Measurements from ENCODE around the gene ZNF205.
A peak's percentile ranks its signal among the peaks of the same experiment; 100 is the strongest.
"Not testable (repeated sequence)": the region's sequence is repeated elsewhere in the genome, so short reads cannot be mapped to it uniquely, and the experiment has no call there.

Gene ZNF205

DNA sequence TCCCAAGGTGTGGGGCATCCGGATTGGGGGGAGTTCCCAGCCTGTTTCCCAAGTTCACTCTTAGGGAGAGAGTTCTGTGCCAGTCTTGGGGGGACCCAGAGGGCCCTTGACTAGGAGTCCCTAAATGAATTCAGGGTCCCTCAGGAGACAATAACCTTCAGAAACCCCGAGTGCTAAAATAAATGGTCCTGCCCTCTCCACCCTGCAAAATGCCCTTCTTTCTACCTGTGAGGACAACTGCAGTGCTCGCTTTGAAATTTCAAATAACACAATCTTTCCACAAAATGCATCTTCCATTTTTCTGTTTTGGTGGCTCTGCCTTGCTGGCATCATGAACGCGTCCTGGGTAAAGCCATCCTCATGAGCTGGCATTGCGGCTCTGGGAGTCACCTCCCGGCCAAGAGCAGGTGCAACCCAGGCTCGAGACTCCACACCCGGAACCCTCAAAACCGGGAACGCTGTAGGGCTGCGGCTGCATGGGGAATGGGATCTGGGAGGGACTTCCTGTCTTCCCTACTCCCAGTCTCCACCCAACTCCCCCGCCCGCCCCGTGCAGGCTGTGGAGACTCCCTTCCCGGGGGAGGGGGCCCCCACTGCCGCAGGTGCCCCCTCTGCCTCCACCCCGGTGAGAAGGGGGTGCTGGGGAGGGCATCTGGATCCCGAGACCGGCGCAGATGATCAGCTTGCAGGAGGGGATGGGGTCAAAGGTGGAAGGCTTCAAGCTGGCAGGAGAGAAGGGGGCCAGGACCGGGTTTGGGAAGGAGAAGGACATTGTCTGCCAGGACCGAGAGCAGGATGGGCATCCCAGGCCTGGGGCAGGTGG lies at the start of gene ZNF205:
ZNF205 (plus strand) TSS at position 529 of the 823 bp plus-strand sequence. CDS start 845 bp downstream, outside the sequence.
- DNase-seq (ENCODE audit: low spot score in 2 of 2) = peak; percentile 69 to 90
- Histone ChIP-seq H3K4me1 (peaks cover 9% of the 10 kb centered on the region), H3K9me3 (no peaks in the 10 kb centered on the region), H3K27me3 (ENCODE audit: low read depth) (no peaks in the 10 kb centered on the region), H3K36me3 (replicated peaks) (peaks cover 9% of the 10 kb centered on the region), H3K4me3 (peak within 1 kb of the TSS; percentile 72)
- in situ Hi-C loops (cut with MboI; ENCODE audit: low sequenced_read_pairs) = no loop called here

DNA sequence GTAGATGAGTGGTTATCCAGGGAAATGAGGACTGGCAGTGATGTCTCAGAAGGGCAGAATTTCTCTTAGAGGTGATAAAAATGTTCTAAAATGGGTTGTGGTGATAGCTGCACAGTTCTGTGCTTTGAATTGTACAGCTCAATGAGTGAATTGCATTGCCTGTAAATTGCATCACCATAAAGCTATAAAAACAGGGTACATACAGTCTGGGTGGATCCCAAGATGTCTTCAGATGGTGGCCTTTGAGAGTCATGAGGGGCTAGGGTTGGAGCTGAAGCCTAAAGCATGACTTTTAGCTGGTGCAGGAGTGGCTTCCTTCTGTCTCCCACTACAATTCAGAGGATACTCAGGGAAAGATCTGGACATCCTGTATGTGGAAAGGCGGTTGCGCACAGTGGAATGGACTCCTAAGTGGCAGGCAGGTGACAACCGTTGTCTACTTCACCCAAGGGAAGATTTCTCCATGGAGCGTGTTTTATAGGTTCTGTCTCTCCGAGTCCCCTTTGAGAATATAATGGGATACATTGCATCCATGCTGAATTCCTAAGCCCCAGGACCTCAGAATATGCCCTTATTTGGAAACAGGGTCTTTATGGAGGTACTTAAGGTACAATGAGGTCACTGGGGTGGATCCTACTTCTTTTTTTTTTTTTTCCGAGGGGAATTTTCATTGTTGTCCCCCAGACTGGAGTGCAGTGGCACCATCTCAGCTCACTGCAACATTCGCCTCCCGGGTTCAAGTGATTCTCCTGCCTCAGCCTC lies 48.6 kb upstream of the ZNF205 start:
- H3K36me3 ChIP-seq (replicated peaks) = no peaks in the 10 kb centered on the region
- peaks cover 10% of the 10 kb centered on the region for H3K4me1 ChIP-seq
- H3K4me3 ChIP-seq = no peak overlapping the region
- no peaks in the 10 kb centered on the region for H3K9me3 ChIP-seq
- no peaks in the 10 kb centered on the region for H3K27me3 ChIP-seq (ENCODE audit: low read depth)
- in situ Hi-C loops (cut with MboI; ENCODE audit: low sequenced_read_pairs) = no loop called here
- no peak for DNase-seq (ENCODE audit: low spot score in 2 of 2)

DNA sequence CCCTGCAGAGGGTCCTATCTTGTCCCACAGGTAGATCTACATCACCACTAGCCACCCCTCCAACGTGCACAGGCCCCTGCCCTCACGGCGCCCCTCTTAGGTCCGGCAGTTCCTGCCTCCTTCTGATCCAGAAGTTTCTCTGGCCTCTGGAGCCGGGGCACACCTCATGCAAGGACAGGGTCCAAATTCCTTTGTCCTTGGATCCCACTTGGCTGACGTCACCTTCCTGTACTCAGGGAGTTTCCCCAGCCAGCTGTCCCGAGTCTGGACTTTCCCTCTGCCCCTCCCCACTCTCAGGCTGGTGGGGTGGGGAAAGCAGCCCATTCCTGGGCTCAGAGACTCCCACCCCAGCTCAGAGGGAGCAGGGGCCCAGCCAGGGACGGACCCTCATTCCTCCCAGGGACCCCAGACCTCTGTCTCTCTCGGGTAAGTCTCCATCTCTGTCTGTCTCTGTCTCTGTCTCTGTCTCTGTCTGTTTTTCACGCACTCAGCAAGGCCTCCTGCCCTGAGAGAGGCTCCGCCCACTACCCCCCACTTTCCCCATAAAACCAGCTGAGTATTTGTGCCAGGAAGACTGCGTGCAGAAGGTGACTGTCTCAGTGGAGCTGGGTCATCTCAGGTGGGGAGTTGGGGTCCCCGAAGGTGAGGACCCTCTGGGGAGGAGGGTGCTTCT lies 47.2 kb upstream of the ZNF205 start, which contains the start of gene IL32:
IL32 (plus strand) TSS at position 572 of the 673 bp plus-strand sequence. CDS start 172 bp downstream, outside the sequence.
- in situ Hi-C loops (cut with MboI; ENCODE audit: low sequenced_read_pairs) = no loop called here
- no peak for DNase-seq (ENCODE audit: low spot score in 2 of 2)
- Histone ChIP-seq H3K27me3 (ENCODE audit: low read depth) (no peaks in the 10 kb centered on the region), H3K36me3 (replicated peaks) (no peaks in the 10 kb centered on the region), H3K4me3 (no peak within 1 kb of the TSS), H3K9me3 (no peaks in the 10 kb centered on the region), H3K4me1 (peaks cover 3% of the 10 kb centered on the region; the same call in 1 of the 2 replicates)

DNA sequence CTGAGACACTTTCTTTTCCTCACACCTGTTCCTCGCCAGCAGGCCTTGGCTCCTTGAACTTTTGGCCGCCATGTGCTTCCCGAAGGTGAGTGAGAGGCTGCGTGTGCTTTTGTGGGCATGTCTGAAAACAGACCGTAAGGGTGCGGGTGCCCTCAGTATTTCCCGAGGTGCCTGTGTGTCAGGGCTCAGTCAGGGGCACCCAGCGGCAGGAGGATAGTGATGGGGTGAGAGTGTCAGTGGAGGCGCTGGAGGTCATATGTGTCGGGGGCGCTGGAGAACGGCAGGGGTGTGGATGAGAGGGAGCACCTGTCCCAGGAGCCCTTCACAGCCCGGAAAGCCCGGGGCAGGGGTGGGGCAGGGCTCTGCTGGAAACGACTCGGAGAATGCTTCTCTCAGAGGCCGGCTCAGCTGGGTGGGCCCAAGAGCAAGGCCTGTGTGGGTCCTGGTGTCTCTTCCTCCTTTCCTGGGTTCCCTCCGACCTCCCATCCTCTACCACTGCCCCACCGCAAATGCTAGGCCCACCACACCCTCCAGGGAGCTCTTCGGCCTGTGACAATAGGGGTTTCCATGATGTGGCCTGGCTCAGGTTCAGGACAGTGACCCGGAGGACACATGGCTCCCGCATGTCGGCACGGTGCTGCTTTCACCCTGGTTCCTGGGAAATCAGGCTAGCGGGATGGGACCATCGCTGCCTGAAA lies 46.5 kb upstream of the ZNF205 start:
- Histone ChIP-seq H3K4me3 (no peak overlapping the region), H3K9me3 (no peaks in the 10 kb centered on the region), H3K27me3 (ENCODE audit: low read depth) (no peaks in the 10 kb centered on the region), H3K4me1 (no peaks in the 10 kb centered on the region; the same call in 1 of the 2 replicates), H3K36me3 (replicated peaks) (no peaks in the 10 kb centered on the region)
- in situ Hi-C loops (cut with MboI; ENCODE audit: low sequenced_read_pairs) = no loop called here
- no peak for DNase-seq (ENCODE audit: low spot score in 2 of 2)

DNA sequence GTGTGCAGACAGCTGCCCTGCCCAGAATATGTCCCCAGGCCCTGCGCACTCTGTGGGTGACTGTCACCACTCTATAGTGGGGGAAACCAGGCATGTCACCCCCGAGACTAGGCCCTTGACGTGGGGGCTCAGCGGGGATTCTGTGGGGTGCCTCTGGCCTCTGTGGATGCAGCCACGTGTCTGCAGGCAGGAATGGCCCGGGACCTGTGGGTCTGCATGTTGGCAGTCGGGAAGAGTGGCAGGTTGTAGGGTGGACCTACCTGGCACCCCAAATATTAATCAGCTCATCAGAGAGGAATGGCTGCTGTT lies 46.0 kb upstream of the ZNF205 start:
- Histone ChIP-seq H3K36me3 (replicated peaks) (no peaks in the 10 kb centered on the region), H3K4me3 (no peak overlapping the region), H3K9me3 (no peaks in the 10 kb centered on the region), H3K27me3 (ENCODE audit: low read depth) (no peaks in the 10 kb centered on the region), H3K4me1 (no peaks in the 10 kb centered on the region; the same call in 1 of the 2 replicates)
- in situ Hi-C loops (cut with MboI; ENCODE audit: low sequenced_read_pairs) = no loop called here
- no peak for DNase-seq (ENCODE audit: low spot score in 2 of 2)

DNA sequence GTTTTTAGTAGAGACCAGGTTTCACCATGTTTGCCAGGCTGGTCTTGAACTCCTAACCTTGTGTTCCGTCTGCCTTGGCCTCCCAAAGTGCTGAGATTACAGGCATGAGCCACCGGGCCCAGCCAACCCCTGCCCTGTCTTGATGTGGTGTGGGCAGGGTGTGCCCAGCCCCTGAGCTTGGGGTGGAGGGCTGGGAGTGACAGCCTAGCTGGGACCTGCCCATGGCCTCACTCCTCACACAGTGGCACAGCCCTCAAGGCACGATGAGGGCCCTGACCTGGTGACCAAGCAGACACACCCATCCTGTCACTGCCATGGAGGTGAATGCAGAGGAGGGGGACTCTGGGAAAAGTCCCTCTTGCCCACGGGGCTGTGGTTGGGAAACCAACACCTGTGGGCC lies 43.9 kb upstream of the ZNF205 start:
- H3K36me3 ChIP-seq (replicated peaks) = no peaks in the 10 kb centered on the region
- no peak for DNase-seq (ENCODE audit: low spot score in 2 of 2)

DNA sequence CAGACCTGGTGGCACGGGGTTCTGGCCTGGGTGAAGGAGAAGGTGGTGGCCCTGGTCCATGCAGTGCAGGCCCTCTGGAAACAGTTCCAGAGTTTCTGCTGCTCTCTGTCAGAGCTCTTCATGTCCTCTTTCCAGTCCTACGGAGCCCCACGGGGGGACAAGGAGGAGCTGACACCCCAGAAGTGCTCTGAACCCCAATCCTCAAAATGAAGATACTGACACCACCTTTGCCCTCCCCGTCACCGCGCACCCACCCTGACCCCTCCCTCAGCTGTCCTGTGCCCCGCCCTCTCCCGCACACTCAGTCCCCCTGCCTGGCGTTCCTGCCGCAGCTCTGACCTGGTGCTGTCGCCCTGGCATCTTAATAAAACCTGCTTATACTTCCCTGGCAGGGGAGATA lies 43.2 kb upstream of the ZNF205 start:
- H3K4me3 ChIP-seq; H3K27me3 ChIP-seq (ENCODE audit: low read depth); in situ Hi-C loops (cut with MboI; ENCODE audit: low sequenced_read_pairs); DNase-seq (ENCODE audit: low spot score in 2 of 2); H3K4me1 ChIP-seq; H3K9me3 ChIP-seq; H3K36me3 ChIP-seq (replicated peaks): not testable (repeated sequence)

More for the DNA sequence above, 43.9 kb upstream of the ZNF205 start:
- in situ Hi-C loops (cut with MboI; ENCODE audit: low sequenced_read_pairs) = no loop called here
- Histone ChIP-seq H3K4me1 (no peaks in the 10 kb centered on the region; the same call in 1 of the 2 replicates), H3K27me3 (ENCODE audit: low read depth) (no peaks in the 10 kb centered on the region), H3K9me3 (no peaks in the 10 kb centered on the region), H3K4me3 (no peak overlapping the region)

DNA sequence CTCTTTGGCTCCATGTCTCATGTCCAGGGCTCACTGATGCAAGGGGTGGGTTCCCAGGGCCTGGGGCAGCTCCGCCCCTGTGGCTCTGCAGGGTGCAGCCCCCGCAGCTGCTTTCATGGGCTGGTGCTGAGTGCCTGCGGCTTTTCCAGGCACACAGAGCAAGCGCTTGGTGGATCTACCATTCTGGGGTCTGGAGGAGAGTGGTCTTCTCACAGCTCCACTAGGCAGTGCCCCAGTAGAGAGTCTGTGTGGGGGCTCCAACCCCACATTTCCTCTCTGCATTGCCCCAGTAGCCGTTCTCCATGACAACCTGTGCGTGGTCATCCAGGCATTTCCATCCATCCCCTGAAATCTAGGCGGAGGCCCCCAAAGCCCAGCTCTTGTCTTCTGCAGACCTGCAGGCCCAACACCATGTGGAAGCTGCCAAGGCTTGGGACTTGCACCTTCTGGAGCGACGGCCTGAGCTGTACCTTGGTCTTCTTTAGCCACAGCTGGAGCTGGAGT lies 41.7 kb upstream of the ZNF205 start:
- H3K4me3 ChIP-seq = no peak overlapping the region
- DNase-seq (ENCODE audit: low spot score in 2 of 2) = no peak
- no peaks in the 10 kb centered on the region for H3K4me1 ChIP-seq
- H3K9me3 ChIP-seq = no peaks in the 10 kb centered on the region
- H3K27me3 ChIP-seq (ENCODE audit: low read depth) = peaks cover 5% of the 10 kb centered on the region; the same call in 1 of the 2 replicates
- in situ Hi-C loops (cut with MboI; ENCODE audit: low sequenced_read_pairs) = no loop called here
- no peaks in the 10 kb centered on the region for H3K36me3 ChIP-seq (replicated peaks)

DNA sequence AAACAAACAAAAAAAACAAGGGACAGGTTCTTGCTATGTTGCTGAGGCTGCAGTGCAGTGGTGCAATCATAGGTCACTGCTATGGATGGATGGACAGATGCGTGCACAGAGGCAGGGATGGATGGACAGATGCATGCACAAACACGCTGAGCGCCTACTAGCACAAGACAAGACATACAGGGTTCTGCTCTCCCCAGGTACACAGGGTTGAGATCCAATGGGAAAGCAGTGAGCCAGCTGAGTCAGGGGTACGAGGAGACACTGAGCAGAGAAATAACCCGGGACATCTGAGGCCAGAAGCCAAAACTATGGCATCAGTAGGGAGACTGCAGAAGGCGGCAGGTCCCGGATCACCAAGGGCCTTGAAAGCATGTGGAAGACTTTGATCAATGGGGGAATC lies 40.7 kb upstream of the ZNF205 start:
- in situ Hi-C loops (cut with MboI; ENCODE audit: low sequenced_read_pairs) = no loop called here
- no peak for DNase-seq (ENCODE audit: low spot score in 2 of 2)
- Histone ChIP-seq H3K4me1 (no peaks in the 10 kb centered on the region), H3K27me3 (ENCODE audit: low read depth) (peaks cover 5% of the 10 kb centered on the region; the same call in 1 of the 2 replicates), H3K36me3 (replicated peaks) (no peaks in the 10 kb centered on the region), H3K4me3 (no peak overlapping the region), H3K9me3 (no peaks in the 10 kb centered on the region)

DNA sequence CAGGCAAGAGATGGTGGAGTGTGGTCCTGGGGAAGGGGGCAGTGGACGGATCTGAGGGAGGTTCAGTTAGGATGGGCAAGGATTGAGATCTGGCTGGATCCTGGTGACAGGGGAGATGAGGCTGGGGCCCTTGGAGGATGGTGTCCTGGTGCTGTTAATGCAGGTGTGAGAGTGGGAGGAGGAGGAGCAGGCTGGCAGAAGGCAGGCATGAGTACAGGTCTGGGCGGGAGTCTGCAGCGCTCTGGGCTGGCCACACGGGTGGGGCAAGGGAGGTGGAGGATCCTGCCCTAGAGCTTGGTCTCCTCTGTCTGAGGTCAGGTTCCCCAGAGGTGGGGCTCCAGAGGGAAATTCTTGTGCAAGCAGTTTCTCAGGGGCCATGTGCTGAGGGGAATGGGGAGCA lies 40.2 kb upstream of the ZNF205 start:
- H3K4me1 ChIP-seq; H3K9me3 ChIP-seq; H3K4me3 ChIP-seq; H3K36me3 ChIP-seq (replicated peaks); H3K27me3 ChIP-seq (ENCODE audit: low read depth); in situ Hi-C loops (cut with MboI; ENCODE audit: low sequenced_read_pairs); DNase-seq (ENCODE audit: low spot score in 2 of 2): not testable (repeated sequence)

DNA sequence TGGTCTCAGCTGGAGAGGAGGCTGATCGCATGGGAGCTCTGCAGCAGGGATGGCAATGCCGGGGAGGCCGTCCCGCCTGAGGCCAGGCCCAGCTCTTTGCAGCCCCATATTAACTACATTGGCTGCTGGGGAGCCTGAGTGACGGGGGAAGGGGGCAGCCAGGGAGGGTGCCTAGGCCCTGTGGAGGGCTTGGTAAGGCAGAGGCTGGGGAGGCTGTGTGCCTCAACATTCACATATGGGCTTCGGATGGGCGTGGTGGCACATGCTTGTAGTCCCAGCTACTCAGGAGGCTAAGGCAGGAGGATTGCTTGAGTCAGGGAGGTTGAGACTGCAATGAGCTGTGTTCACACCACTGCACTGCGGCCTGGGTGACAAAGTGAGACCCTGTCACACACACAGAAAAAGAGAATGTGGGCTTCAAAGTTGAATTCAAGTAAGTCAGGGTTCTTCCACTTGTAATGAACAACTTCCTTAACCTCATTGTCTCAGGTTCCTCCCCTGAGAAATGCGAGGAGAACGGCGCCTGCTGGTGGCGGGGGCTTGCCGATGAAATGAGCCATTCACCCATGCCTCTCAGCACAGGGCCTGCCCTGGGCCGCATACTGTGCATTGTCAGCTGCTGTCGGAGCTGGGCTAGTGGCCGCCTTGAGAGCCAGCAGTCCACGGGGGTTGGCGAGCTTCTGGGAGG lies 39.7 kb upstream of the ZNF205 start:
- H3K4me3 ChIP-seq; H3K9me3 ChIP-seq; H3K36me3 ChIP-seq (replicated peaks); H3K4me1 ChIP-seq; in situ Hi-C loops (cut with MboI; ENCODE audit: low sequenced_read_pairs); DNase-seq (ENCODE audit: low spot score in 2 of 2): not testable (repeated sequence)
- H3K27me3 ChIP-seq (ENCODE audit: low read depth) = peaks cover 14% of the 10 kb centered on the region

DNA sequence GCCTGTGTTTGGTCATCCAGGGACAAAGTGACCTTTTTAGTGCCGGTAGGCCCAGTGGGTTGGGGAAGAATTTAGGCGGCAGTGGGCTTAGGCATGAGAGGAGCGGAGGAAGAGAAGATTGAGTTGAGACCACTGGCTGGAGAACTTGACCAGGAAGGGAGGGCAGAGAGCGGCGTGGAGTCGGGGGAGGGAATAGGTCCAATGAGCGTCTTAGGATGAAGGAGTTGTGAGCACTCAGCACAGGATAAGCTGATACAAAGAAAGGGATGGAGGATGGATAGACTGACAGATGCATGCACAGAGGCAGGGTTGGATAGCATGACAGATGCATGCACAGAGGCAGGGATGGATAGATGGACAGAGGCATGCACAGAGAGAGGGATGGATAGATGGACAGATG lies 38.9 kb upstream of the ZNF205 start:
- H3K9me3 ChIP-seq = no peaks in the 10 kb centered on the region
- peaks cover 21% of the 10 kb centered on the region for H3K27me3 ChIP-seq (ENCODE audit: low read depth)
- DNase-seq (ENCODE audit: low spot score in 2 of 2) = no peak
- no peaks in the 10 kb centered on the region for H3K4me1 ChIP-seq
- H3K36me3 ChIP-seq (replicated peaks) = no peaks in the 10 kb centered on the region
- in situ Hi-C loops (cut with MboI; ENCODE audit: low sequenced_read_pairs) = no loop called here
- no peak overlapping the region for H3K4me3 ChIP-seq
